PC-3 (cell line): Measurements from ENCODE around the gene MTFMT.

ENCODE experiments used
- EZH2 ChIP-seq: fragments of 300-600 bp; sonication (generic); IDR thresholded peaks from one replicate; pipeline ENCODE4 v1.6.1; 2017; ENCODE audit warnings: antibody characterized with exemption, mild to moderate bottlenecking, low read length; ENCODE audit not compliant: unreplicated experiment
- EZH2phosphoT487 ChIP-seq: fragments of 300-600 bp; sonication (generic); IDR thresholded peaks from 2 replicates; pipeline ENCODE4 v1.6.1; 2018; ENCODE audit warnings: mild to moderate bottlenecking, antibody characterized with exemption, low read length, borderline replicate concordance
- TF ChIP-seq, protein P1 (sequence below): fragments of 300-600 bp; sonication (generic); conservative IDR thresholded peaks from 2 replicates; pipeline ENCODE4 v1.5.1; 2017; ENCODE audit warnings: antibody characterized with exemption, low read depth, mild to moderate bottlenecking, low read length

GRCh38 chr15:65062726-65063125 lies 33.3 kb upstream of the MTFMT start:
- TF ChIP-seq EZH2 (no peak), EZH2phosphoT487 (no peak)
- TF ChIP-seq, protein P1, sequence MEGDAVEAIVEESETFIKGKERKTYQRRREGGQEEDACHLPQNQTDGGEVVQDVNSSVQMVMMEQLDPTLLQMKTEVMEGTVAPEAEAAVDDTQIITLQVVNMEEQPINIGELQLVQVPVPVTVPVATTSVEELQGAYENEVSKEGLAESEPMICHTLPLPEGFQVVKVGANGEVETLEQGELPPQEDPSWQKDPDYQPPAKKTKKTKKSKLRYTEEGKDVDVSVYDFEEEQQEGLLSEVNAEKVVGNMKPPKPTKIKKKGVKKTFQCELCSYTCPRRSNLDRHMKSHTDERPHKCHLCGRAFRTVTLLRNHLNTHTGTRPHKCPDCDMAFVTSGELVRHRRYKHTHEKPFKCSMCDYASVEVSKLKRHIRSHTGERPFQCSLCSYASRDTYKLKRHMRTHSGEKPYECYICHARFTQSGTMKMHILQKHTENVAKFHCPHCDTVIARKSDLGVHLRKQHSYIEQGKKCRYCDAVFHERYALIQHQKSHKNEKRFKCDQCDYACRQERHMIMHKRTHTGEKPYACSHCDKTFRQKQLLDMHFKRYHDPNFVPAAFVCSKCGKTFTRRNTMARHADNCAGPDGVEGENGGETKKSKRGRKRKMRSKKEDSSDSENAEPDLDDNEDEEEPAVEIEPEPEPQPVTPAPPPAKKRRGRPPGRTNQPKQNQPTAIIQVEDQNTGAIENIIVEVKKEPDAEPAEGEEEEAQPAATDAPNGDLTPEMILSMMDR = no peak
